Measurements from ENCODE around the gene CAMTA2.
A peak's percentile ranks its signal among the peaks of the same experiment; 100 is the strongest.

The CAMTA2 gene

GRCh38 chr17:4945176-4945943, 42.1 kb downstream of the CAMTA2 start:
- peak; percentile 97 for DNase-seq

DNA sequence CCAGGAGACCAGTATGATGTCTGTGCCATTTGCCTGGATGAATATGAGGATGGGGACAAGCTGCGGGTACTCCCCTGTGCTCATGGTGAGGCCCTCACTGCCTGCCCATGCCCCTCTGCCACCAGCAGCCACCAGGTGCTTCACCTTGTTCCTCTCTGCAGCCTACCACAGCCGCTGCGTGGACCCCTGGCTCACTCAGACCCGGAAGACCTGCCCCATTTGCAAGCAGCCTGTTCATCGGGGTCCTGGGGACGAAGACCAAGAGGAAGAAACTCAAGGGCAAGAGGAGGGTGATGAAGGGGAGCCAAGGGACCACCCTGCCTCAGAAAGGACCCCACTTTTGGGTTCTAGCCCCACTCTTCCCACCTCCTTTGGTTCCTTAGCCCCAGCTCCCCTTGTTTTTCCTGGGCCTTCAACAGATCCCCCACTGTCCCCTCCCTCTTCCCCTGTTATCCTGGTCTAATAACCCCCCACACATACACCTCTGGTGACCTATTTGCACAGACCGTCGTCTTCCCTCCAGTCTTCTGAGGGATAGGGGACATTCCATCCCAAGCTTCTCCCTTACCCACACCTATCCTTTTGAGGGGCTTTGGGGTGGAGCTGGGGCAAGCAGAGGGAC, 42.8 kb downstream of the CAMTA2 start:
- DNase-seq = no peak

DNA sequence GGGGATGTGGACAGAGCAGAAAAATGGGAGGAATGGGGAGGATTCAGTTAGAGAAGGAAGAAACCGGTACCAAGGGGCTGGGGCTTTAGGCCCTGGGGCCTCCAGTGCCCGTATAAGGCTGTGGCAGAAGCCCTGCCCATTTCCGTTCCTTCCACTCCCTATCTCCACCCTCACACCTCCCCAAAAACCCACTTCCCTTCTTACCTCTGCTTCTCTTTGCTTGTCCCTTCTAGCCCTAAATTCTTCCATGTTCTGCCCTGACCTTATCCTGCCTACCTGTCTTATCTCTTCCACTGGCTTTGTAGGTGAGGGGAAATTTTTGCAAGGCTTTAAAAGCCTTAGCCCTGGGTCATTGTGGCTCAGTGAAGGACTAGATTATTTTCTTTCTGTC, 43.3 kb downstream of the CAMTA2 start:
- DNase-seq = no peak

DNA sequence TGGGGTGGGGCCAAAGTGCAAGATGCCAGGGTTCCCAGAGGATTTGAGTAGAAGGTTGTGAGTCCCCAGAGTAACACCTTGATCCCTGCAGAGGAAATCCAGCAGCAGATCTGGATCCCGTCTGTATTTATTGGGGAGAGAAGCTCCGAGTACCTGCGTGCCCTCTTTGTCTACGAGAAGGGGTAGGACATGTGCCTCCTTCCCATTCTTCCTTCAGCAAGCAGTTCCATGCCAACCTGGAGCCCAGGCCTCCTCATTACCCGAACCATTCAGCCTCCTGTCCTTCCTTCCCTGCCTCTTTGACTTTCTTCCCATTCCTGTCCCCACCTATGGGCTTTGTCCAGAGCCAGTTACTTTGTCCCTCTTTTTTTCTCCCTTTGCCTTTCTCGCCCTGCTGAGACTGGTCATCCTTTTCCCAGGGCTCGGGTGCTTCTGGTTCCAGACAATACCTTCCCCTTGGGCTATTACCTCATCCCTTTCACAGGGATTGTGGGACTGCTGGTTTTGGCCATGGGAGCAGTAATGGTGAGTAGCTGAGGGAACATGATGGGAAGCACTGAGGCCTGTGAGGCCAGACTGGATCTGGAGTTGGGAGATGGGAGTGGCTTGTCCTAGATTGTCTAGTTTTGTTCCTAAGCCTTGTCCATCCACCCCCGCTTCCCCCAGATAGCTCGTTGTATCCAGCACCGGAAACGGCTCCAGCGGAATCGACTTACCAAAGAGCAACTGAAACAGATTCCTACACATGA, 44.5 kb downstream of the CAMTA2 start:
- DNase-seq = no peak

GRCh38 chr17:4941319-4941610, 46.2 kb downstream of the CAMTA2 start:
- DNase-seq = no peak

DNA sequence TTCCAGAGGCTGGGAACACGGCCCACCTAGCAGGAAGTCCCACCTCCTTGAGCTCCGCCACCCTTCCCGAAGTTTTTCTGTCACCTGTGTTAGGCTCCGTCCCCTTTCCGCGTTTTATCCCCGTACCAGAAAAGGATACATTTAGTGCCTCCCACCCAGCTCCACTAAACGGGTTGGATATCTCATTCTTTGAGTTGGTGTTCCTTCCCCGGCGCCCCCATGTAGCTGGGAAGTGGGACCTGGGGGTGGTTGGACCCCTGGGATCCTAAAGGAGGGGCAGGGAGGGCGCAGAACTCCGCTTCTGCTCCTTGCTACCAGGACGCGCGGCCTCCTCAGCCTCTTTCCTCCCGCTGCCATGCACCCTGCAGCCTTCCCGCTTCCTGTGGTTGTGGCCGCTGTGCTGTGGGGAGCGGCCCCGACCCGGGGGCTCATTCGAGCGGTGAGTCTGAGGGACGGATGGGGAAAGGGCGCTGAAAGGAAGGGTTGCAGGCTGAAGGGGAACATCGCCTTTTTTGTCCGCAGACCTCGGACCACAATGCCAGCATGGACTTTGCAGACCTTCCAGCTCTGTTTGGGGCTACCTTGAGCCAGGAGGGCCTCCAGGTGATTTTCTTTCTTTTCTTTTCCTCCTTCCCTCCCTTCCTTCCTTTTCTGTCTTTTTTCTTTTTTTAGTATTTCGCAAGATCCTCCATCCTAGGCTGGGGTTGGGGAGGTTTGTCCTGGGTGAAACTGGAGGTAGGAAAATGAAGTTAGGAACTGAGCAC, 46.7 kb downstream of the CAMTA2 start:
- no peak for DNase-seq

DNA sequence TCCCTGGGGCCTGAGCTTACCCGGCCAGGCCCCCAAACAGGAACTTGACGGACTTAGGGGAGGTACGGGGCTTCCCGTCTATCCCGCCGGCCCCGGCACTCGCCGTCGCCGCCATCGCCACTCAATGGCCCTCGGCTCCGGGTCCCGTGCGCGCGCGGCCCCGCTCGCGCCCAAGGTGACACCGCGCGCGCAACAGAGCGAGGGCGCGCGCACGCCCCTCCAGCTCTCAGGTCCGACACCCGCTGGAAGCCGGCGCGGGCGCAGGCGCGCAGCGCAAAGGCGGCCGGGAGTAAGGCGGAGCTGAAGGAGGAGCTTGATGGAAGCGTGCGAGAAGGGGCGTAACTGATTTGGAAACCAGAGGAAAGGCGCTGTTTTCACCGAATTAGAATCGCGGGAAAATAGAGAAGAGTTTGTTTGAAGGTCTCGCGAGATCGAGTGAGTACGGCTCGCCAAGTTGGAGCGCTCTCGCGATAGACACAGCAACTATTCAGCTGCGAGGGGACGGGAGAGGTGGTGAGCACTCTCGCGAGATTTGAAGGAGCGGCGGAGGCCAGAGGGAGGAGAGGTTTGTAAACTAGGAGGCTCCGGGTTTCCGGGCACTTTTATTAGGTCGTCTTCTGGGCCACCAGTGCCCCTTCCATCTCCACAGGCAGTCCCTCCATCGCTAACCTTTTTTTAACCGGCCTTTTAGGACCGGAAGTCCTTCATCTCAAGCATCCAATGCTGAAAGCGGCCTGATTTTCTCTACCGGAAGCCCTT, 47.5 kb downstream of the CAMTA2 start, which contains the start of the genes RNF167 and SLC25A11:
RNF167 (plus strand) TSS at position 473 of the 759 bp plus-strand sequence. CDS start 642 bp downstream, outside the sequence.
SLC25A11 (minus strand) TSS at position 251 of the 759 bp plus-strand sequence; CDS start at position 115, 136 bp downstream.
- DNase-seq = peak; percentile 100

GRCh38 chr17:4939546-4939795, 48.0 kb downstream of the CAMTA2 start:
- DNase-seq = no peak

- DNase-seq = peak; percentile 45
Measured at GRCh38 chr17:4938688-4939545, 48.6 kb downstream of the CAMTA2 start.

DNA sequence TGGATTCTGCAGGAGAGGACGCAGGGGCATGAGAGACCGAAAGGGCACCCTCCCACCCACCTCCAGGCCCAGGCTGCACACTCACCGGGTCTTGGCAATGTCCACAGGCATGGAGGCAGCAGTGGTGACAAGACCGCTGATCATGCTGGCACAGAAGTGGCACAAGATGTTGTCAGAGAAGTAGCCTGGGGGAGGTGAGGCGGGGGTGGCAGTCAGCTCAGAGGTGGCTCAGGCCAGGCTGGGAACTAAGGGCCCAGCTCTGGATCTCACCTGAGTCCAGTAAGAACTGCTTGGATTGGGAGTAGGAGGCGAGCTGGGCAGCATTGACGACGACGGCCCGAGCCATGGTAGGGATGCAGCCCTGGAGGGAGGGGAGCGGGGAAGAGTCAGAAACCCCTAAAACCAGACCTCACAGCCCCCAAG, 49.4 kb downstream of the CAMTA2 start:
- no peak for DNase-seq

GRCh38 chr17:4937553-4937952, 49.9 kb downstream of the CAMTA2 start:
- DNase-seq = no peak

DNA sequence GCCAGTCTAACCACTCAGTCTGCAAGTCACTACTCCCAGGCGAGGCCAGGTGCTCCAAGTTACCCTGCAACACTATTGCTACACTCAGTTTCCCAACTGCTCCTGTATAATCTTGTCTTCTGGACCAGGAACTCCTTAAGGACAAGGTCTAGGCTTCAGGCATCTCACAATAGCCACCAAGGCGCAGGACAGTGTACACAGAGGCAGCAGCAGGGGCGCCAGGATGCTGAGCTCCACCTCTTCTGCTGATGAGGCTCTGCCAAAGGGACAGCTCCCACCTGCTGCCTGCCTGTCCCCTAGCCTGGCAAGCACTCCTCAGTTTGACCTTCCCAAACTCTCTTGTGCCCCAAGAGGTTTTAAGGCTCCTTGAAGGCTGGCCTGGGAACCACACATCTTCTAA, 51.0 kb downstream of the CAMTA2 start:
- no peak for DNase-seq

- no peak for DNase-seq
Measured at GRCh38 chr17:4935650-4936049, 51.8 kb downstream of the CAMTA2 start.

GRCh38 chr17:4934173-4934979, 53.1 kb downstream of the CAMTA2 start:
- peak; percentile 89 for DNase-seq

DNA sequence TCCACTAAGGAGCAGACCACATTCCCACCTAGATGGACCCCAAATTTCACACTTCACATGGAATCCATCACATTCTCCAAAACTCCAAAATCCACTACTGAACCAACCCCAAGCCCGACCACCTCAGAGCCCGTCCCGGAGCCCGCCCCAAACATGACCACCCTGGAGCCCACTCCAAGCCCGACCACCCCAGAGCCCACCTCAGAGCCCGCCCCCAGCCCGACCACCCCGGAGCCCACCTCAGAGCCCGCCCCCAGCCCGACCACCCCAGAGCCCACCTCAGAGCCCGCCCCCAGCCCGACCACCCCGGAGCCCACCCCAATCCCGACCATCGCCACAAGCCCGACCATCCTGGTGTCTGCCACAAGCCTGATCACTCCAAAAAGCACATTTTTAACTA, 53.8 kb downstream of the CAMTA2 start:
- DNase-seq = no peak

DNA sequence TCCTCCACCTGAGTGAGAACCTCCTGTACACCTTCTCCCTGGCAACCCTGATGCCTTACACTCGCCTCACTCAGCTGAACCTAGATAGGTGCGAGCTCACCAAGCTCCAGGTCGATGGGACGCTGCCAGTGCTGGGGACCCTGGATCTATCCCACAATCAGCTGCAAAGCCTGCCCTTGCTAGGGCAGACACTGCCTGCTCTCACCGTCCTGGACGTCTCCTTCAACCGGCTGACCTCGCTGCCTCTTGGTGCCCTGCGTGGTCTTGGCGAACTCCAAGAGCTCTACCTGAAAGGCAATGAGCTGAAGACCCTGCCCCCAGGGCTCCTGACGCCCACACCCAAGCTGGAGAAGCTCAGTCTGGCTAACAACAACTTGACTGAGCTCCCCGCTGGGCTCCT, 54.7 kb downstream of the CAMTA2 start:
- DNase-seq = no peak

DNA sequence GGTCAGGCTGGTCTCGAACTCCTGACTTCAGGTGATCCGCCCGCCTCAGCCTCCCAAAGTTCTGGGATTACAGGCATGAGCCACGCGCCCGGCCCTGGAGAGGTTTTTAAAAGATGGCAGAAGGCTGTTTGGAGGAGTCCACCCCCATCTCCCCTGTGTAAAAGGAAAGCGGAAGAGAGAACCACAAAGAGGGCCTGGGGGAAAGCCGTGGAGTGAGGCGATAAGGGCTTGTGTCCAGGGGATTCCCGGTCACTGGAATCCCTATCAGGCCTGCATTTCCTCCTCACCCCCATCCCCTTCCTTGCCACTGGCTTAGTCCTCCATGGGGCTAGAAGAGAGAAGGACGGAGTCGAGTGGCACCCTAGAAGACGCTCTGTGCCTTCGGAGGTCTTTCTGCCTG, 55.5 kb downstream of the CAMTA2 start, which contains the start of gene GP1BA:
GP1BA (plus strand) TSS at position 315 of the 400 bp plus-strand sequence. CDS start 328 bp downstream, outside the sequence.
- DNase-seq = no peak

- DNase-seq = no peak
Measured at GRCh38 chr17:4928881-4929280, 58.6 kb downstream of the CAMTA2 start.

DNA sequence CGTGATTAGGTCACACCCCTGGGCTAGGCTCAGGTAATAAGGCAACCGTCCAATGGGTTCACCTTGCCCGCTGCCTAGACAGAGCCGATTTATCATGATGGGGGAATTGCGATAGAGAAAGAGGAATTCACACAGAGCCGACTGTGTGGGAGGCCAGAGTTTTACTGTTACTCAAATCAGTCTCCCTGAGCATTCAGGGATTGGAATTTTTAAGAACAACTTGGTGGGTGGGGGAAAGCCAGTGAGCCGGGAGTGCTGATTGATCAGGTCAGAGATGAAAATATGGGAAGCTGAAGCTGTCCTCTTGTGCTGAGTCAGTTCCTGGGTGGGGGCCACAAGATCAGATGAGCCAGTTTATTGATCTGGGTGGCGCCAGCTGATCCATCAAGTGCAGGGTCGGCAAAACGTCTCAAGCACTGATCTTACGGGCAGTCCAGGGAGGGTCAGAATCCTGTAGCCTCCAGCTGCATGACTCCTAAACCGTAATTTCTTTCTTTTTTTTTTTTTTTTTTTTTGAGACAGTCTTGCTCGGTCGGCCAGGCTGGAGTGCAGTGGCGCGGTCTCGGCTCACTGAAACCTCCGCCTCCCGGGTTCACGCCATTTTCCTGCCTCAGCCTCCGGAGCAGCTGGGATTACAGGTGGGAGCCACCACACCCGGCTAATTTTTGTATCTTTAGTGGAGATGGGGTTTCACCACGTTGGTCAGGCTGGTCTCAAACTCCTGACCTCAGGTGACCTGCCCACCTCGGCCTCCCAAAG, 60.7 kb downstream of the CAMTA2 start:
- peak; percentile 49 for DNase-seq

DNA sequence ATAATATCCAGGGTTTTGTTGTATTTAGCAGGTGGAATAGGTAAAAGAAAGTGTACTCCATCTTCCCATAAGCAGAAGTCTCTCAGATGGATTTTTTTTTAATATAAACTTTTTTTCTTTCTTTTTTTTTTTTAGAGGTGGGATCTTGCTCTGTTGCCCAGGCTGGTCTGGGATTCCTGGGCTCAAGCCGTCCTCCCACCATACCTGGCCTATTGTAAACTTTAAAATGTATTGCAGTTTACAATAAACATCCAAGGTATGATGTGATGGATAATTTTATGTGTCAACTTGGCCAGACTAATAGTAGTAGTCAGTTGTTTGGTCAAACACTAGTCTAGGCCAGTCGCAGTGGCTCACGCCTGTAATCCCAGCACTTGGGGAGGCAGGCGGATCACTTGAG, 66.2 kb downstream of the CAMTA2 start:
- DNase-seq = no peak
